ENCODE data around the gene MLF2. TPM values are rescaled to one million over a fixed set of nuclear protein-coding genes. Genes with fewer than 3 reads are reported as not detected.
"Not testable (repeated sequence)": the region's sequence is repeated elsewhere in the genome, so short reads cannot be mapped to it uniquely, and the experiment has no call there.

MLF2 gene
- total and polyA plus RNA-seq, 9 of the 15 experiments (the other 6 are each of a cell fraction or from before 2014, with no cell fraction given) = 11.4 to 190 (median 139) TPM

DNA sequence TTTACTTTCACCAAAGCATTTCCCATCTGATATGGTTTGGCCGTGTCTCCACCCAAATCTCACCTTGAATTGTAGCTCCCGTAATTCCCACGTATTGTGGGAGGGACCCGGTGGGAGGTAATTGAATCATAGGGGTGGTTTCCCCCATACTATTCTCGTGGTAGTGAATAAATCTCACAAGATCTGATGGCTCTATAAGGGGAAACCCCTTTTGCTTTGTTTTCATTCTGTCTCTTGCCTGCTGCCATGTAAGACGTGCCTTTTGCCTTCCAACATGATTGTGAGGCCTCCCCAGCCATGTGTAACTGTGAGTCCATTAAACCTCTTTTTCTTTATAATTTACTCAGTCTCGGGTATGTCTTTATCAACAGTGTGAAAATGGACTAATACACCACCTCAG is 9.6 kb downstream of the MLF2 start:
- CTCF ChIA-PET (ENCODE audit: low intra/inter-chr PET ratio); H3K27ac ChIP-seq (ENCODE audit: extremely low read depth, low read depth, low read length); ATAC-seq; H3K4me3 ChIP-seq; DNase-seq (ENCODE audit: extremely low read depth in 1 of 4, low spot score in 3 of 4); BruUV-seq (replicated peaks); FAIRE-seq; H2AFZ ChIP-seq (ENCODE audit: low read depth, low read length); H3K9me3 ChIP-seq (replicated peaks; ENCODE audit: control insufficient read depth, insufficient read depth, low read depth, low read length); H3K4me2 ChIP-seq (ENCODE audit: insufficient read depth, low read length); H3K79me2 ChIP-seq (ENCODE audit: control insufficient read depth, insufficient read depth, low read length); H4K20me1 ChIP-seq (replicated peaks; ENCODE audit: control insufficient read depth, insufficient read depth, low read length); H3K9ac ChIP-seq (ENCODE audit: insufficient read depth in 1 of 2, low read depth in 2 of 2, low read length in 2 of 2); in situ Hi-C loops (cut with MboI); intact Hi-C loops (cut with micrococcal nuclease); H3K27me3 ChIP-seq (ENCODE audit: control insufficient read depth in 2 of 2, insufficient read depth in 2 of 2, low read length in 2 of 2); H3K9me1 ChIP-seq (ENCODE audit: control insufficient read depth, insufficient read depth, low read length): not testable (repeated sequence)
- H3K4me1 ChIP-seq (replicated peaks in 1 of 2; ENCODE audit: control insufficient read depth in 2 of 2, insufficient read depth in 2 of 2, low read length in 2 of 2) = peaks cover 10 to 21% of the 10 kb centered on the region in 2 experiments; a peak in 3 of 5 replicates
- peaks cover 26% of the 10 kb centered on the region; the same call in 2 of the 3 replicates for H3K36me3 ChIP-seq (ENCODE audit: control insufficient read depth, insufficient read depth, low read length)
- POLR2A ChIA-PET = interaction anchor here (0.6 to 0.9 kb wide), 2 partner anchors 124 to 273 kb away, joined by 3 read pairs; partner anchors contain the start of genes TPI1 and VAMP1
- 15% methylated on average over 7 of the region's 7 CpGs for WGBS (ENCODE audit: insufficient coverage, low coverage, missing lambda C conversion rate)
- TF ChIP-seq TRIM28 (IDR thresholded peaks at IDR 0.05) (peak; percentile 32; the same call in 1 of the 2 replicates), ZNF431 (CRISPR knock-in tag; IDR thresholded peaks at IDR 0.05) (peak; percentile 32; the same call in 1 of the 2 replicates), ZFP36 (IDR thresholded peaks at IDR 0.05; ENCODE audit: low read depth, low read length, partially characterized antibody) (peak; percentile 73), CBFA2T3 (IDR thresholded peaks at IDR 0.05) (peak; percentile 25; the same call in 1 of the 2 replicates), TRIM24 (IDR thresholded peaks at IDR 0.05) (peak in 1 of 2 experiments; percentile 33; a peak in 1 of 4 replicates)

GRCh38 chr12:6742834-6743233 is 10.1 kb downstream of the MLF2 start:
- intact Hi-C loops (cut with micrococcal nuclease) (no loop called here), in situ Hi-C loops (cut with MboI) (no loop called here)
- POLR2A ChIA-PET = interaction anchor here (0.6 to 0.9 kb wide), 2 partner anchors 124 to 272 kb away, joined by 3 read pairs; partner anchors contain the start of genes TPI1 and VAMP1
- TF ChIP-seq MTF1 (CRISPR knock-in tag; IDR thresholded peaks at IDR 0.05; ENCODE audit: borderline replicate concordance) = no peak
- TF ChIP-seq NR1H2 (CRISPR knock-in tag; IDR thresholded peaks at IDR 0.05) = no peak
- TF ChIP-seq TOE1 (IDR thresholded peaks at IDR 0.05; ENCODE audit: borderline replicate concordance) = no peak
- no peak for TF ChIP-seq TOE1 (CRISPR knock-in tag; IDR thresholded peaks at IDR 0.05; ENCODE audit: borderline replicate concordance, low read depth)
- TF ChIP-seq ZBTB9 (CRISPR knock-in tag; IDR thresholded peaks at IDR 0.05) = no peak
- TF ChIP-seq SMAD1 (IDR thresholded peaks at IDR 0.05; ENCODE audit: low read depth, low read length, partially characterized antibody) = no peak
- TF ChIP-seq, protein P1, sequence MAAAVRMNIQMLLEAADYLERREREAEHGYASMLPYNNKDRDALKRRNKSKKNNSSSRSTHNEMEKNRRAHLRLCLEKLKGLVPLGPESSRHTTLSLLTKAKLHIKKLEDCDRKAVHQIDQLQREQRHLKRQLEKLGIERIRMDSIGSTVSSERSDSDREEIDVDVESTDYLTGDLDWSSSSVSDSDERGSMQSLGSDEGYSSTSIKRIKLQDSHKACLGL (CRISPR knock-in tag; IDR thresholded peaks at IDR 0.05; ENCODE audit: borderline replicate concordance, poor library complexity, severe bottlenecking) = no peak
- TF ChIP-seq, protein P2, sequence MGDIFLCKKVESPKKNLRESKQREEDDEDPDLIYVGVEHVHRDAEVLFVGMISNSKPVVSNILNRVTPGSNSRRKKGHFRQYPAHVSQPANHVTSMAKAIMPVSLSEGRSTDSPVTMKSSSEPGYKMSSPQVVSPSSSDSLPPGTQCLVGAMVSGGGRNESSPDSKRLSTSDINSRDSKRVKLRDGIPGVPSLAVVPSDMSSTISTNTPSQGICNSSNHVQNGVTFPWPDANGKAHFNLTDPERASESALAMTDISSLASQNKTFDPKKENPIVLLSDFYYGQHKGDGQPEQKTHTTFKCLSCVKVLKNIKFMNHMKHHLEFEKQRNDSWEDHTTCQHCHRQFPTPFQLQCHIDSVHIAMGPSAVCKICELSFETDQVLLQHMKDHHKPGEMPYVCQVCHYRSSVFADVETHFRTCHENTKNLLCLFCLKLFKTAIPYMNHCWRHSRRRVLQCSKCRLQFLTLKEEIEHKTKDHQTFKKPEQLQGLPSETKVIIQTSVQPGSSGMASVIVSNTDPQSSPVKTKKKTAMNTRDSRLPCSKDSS (IDR thresholded peaks at IDR 0.05; ENCODE audit: low read depth, partially characterized antibody) = no peak

More at GRCh38 chr12:6742834-6743233, 10.1 kb downstream of the MLF2 start:
- BruUV-seq (replicated peaks) = no TSS peak
- Histone ChIP-seq H3K36me3 (ENCODE audit: control insufficient read depth, insufficient read depth, low read length) (peaks cover 22% of the 10 kb centered on the region; the same call in 2 of the 3 replicates), H3K9me1 (ENCODE audit: control insufficient read depth, insufficient read depth, low read length) (no peaks in the 10 kb centered on the region), H3K4me2 (ENCODE audit: insufficient read depth, low read length) (no peak overlapping the region), H3K4me1 (replicated peaks in 1 of 2; ENCODE audit: control insufficient read depth in 2 of 2, insufficient read depth in 2 of 2, low read length in 2 of 2) (peaks cover 10 to 21% of the 10 kb centered on the region in 2 experiments; a peak in 3 of 5 replicates), H3K27ac (ENCODE audit: extremely low read depth, low read depth, low read length) (no peak overlapping the region), H3K9ac (ENCODE audit: insufficient read depth in 1 of 2, low read depth in 2 of 2, low read length in 2 of 2) (no peak overlapping the region), H3K4me3 (no peak overlapping the region), H4K20me1 (replicated peaks; ENCODE audit: control insufficient read depth, insufficient read depth, low read length) (no peaks in the 10 kb centered on the region), H3K27me3 (ENCODE audit: control insufficient read depth in 2 of 2, insufficient read depth in 2 of 2, low read length in 2 of 2) (no peaks in the 10 kb centered on the region), H2AFZ (ENCODE audit: low read depth, low read length) (no peak overlapping the region), H3K9me3 (replicated peaks; ENCODE audit: control insufficient read depth, insufficient read depth, low read depth, low read length) (no peaks in the 10 kb centered on the region), H3K79me2 (ENCODE audit: control insufficient read depth, insufficient read depth, low read length) (no peaks in the 10 kb centered on the region)
- FAIRE-seq = no peak
- CTCF ChIA-PET (ENCODE audit: low intra/inter-chr PET ratio) = no interaction called here
- 54% methylated on average over 3 of the region's 3 CpGs for WGBS (ENCODE audit: insufficient coverage, low coverage, missing lambda C conversion rate)
- no peak for ATAC-seq
- no peak for DNase-seq (ENCODE audit: extremely low read depth in 1 of 4, low spot score in 3 of 4)

Data from K562 (cell line).